Muscle of back (tissue), 11 donors: ENCODE data around the gene SCAI. TPM values are rescaled to one million over a fixed set of nuclear protein-coding genes. Genes with fewer than 3 reads are reported as not detected.
A peak's percentile ranks its signal among the peaks of the same experiment; 100 is the strongest.
"Not testable (repeated sequence)": the region's sequence is repeated elsewhere in the genome, so short reads cannot be mapped to it uniquely, and the experiment has no call there.

Experiments
- DNase-seq, 3 donors: peaks; one replicate each; pipeline versions ENCODE4 v3.0.0 to v3.0.0-alpha.2; 2013
- polyA plus RNA-seq, 10 donors: library from polyadenylated mRNA; unstranded; fragments of 120-200 nt; gene quantifications; one replicate each; pipeline ENCODE4 v1.2.1, GENCODE V29; 2013; ENCODE audit not compliant: insufficient read length in 10 of 10

Gene SCAI
- polyA plus RNA-seq, 10 donors, result 5.4 to 12.0 (median 8.9) TPM

DNA sequence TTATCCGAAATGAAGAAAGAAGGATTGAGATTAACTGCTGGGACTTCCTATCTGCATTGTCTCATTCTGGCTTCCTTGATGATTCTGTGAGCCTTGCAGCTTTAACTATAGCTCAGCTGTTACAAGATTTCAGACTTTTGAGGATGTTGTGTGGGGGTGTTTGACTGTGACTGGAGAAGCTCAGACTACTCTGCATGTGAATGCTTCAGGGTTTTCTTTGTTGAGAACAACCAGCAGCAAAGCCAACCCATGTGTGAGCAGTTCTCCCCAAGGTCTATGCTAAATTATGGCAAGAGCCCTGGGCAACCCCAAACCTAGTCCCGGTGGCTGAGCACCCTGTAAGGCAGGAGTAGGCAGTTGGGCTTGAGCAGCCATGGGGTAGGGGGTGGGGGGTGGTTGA lies 8.4 kb upstream of the SCAI start:
- no peak for DNase-seq

DNA sequence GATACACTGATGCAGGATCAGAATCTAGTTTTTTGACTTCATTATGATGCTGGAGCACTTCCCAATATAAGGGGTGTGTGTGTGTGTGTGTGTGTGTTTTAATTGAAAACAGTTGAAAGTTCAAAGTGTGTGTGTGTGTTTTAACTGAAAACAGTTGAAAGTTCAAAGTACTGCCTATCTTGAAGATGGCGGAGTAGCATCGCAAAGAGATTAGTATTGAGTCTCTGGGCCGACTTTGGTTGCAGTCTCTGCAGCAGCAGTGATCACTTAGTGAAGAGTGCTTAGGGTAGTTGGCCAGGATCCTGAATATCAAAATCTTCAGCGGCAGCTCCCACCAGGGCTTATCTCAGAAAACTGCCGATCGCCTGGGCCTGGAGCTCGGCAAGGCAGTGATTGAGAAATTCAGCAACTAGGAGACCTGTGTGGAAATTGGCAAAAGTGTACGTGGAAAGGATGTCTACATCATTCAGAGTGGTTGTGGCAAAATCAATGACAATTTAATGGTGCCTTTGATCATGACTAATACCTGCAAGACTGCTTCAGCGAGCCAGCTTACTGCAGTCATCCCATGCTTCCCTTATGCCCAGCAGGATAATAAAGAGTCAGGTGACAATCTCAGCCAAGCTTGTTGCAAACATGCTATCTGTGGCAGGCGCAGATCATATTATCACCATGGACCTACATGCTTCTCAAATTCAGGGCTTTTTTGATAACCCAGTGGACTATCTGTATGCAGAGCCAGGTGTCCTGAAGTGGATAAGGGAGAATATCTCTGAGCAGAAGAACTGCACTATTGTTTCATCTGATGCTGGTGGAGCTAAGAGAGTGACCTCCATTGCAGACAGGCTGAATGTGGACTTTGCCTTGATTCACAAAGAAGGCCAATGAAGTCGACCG lies 7.3 kb upstream of the SCAI start:
- no peak for DNase-seq

DNA sequence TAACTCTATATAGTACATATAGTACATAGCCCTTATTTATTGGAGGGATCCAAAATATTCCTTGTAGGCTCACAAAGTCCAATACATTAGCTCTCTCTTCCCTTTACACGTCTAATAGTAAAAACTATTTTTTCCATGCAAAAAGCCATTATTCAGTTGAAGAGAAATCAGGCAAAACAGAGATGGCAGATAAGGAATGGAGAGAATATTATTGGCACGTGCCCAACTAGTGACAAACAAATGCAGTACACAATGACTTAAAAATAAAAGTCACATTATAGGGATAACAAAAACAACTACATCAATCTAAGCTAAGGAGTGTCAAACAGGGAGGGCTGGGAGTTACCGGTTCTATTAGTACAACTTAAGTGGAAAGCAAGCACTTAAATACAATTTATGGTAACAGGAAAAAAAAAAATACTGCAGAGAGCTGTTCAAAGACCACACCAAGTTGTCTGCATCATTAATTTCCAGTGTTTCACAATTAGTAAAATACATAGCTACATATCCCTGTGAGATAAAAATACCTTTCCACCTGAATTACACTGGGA lies 4.1 kb upstream of the SCAI start:
- no peak for DNase-seq

DNA sequence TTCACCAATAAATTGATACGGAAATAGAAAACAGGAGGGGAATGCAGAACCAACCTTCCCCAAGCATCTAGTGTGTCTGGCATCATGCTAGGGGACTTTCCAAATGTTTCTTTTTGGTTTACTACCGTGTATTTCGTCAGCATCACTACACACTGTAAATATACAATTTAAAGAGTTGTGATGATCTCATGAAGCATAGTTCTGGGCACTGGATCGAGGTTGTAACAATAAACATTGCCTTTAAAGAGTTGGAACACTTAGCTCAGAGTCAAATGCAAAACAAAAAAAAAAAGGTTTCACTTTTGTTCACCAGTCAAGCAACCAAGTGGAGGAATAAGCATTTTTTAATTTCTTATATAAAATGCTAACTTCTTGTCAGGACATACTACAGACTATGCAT lies 2.9 kb upstream of the SCAI start:
- DNase-seq, result no peak

DNA sequence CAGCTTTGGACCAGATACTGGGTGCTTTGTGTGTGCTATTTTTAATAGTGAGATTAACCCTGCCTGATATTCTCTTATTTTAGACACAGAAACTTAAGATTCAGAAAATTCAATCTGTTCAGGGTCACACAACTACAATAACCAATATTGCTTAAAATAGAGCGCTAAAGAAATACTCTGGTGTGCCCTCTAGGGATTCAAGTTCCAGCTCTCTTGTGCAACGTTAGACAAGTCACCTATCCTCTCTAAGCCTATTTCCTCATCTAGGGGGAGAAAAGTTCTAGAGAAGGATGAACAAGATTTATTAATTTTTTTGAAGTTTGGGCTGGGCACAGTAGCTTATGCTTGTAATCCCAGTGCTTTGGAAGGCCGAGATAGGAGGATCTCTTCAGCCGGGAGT lies 2.1 kb upstream of the SCAI start:
- DNase-seq, result no peak

DNA sequence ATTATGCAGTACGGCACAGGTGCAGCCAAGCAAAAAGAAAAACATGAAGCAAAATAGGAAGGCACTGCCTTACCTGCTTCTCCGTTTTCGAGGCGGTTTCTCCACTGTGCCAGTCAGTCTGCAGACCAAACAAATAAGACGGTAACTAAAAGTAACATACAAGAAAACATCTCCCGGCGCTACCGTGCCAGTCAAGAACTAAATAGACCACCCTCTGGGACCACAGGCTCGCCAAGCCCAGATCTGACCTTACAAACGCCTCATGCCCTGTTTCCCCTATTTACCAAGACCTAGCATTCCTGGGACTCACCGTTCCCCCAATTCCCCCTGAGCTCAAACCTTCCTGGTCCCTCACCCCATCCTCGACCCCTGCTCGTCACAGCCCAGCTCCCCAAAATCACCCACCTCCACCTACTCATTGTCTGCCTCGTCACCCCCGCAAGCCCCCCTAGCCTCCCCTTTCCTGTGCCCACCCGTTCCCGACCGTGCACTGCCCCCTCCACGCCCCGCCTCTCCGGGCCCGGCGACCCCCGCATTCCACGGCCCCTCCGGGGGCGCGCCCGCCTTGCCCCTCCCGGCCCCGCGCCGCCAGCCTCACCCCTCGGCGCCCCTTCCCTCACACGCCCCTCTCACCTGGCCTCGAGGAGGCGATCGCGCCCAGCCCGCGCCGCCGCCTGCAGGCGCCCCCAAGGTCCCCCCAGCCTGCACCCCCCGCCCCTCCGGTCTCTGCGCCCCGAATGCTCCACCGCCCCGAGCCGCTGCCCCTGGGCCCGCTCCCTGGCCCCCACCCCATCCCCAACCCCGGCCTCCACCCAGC lies 560 bp downstream of the SCAI start:
- peak in 1 of 3 donors; percentile 20 for DNase-seq

DNA sequence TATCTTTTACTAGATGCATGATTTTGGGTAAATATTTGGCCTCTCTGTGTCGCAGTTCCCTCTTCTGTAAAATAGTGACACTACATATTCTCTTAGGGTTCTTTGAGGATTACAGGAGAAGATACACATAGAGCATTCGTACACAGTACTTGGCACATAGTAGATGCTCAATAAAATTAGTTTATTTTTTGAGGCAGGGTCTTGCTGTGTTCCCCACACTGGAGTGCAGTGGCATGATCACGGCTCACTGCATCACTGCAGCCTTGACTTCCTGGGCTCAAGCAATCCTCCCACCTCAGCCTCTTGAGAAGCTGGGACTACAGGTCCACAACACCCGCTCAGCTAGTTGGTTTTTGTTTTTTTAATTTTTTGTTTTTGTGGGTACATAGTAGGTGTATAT lies 1.6 kb downstream of the SCAI start:
- DNase-seq, result no peak

DNA sequence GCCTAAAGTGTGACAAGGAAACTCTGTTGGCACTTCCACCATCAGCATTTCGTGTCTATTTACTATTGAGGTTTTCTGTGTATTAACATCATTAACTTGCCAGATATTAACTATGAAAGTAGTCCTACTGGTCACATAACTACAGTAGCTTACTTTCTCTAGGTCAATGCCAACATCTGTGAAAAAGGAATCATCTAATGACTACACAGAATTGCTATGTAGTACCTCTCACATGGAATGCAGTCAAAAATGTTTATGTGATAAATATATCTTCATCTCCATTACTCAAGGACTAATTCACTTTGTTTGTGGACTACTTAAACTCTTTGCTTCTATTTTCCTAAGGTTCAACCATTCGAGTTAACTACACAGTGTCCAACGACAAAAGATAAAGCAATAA lies 2.1 kb downstream of the SCAI start:
- DNase-seq, result no peak

DNA sequence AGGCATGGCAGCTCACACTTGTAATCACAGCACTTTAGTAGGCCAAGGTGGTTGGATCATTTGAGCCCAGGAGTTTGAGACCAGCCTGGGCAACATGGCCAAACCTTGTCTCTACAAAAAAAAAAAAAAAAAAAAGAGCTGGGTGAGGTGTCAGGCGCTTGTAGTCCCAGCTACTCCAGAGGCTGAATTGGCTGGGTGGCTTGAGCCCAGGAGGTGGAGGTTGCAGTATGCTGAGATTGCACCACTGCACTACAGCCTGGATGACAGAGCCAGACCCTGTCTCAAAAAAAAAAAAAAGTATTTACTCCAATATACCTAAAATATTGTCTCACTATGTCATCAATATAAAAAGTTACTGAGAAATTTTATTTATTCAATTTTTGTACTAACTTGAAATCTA lies 2.8 kb downstream of the SCAI start:
- DNase-seq, result no peak

DNA sequence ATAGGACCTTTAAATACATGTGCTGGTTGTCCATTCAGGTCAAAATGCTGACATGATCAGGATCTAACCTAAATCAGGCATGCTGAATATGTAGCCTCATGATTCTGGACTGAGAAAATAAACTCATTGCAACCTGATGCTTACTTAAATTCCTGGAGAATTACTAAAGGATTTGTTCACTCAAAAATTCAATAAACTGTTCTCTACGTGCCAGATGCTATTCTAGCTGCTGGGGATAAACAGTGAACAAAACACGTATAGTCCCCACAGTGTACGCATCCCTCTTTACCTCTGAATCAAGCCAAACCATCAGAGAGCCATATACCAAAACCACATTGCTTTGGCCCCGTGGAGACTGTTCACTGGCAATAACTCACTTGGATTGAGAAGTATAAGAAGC lies 6.1 kb downstream of the SCAI start:
- DNase-seq, result peak in 2 of 3 donors; percentile 45 to 59

DNA sequence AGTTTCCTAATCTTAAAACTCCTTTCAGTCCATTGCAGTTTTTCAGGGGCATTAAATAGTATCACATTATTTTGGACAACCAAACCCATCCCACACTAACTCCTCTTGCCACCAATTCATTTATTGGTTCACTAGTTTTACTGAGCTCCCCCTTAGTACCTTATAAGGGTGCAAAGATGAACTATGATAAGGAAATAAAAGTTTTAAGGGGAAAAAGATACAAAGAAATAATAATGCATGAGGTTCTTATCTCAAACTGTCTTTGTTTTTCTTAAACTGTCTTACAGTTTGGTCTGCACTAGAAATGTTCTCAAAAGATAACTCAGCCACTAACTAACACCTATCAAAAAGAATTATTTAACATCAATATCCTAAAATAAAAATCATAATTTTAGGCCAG lies 8.4 kb downstream of the SCAI start:
- DNase-seq, result no peak

DNA sequence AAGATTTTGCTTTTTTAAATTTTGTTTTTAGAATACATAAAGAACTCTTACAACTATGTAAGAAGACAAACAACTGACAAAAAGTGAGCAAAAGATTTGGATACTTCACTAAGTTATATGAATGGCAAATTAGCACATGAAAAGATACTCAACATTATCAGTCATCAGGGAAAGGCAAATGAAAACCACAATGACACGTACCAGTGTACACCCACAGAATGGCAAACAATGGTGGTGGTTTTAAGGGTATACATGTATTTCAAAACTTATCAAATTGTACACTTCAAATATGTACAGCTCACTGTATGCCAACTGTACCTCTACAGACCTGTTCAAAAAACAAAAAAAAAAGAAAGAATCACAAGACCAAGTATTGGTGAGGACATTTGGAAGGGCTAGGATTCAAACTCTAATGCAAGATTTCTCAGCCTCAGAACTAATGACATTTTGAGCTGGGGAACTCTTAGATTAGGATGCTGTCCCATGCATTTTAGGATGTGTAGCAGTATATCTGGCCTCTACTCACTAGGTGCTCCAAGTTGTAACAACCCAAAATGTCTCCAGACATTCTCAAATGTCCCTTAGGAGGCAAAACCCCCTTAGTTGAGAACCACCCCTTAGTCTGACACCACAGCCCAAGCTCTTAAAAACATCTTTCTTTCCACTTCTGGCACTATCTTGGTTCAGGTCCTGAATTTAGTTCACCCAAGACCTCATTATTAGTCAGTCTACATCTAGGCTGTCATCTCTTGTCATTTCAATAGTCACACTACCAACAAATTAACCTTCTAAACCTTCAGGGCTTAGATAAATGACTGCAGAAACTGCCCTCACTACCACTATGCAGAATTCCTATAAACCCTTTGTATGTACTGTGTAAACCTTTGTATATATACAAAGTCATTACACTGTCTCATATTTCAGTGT lies 9.7 kb downstream of the SCAI start:
- no peak for DNase-seq

DNA sequence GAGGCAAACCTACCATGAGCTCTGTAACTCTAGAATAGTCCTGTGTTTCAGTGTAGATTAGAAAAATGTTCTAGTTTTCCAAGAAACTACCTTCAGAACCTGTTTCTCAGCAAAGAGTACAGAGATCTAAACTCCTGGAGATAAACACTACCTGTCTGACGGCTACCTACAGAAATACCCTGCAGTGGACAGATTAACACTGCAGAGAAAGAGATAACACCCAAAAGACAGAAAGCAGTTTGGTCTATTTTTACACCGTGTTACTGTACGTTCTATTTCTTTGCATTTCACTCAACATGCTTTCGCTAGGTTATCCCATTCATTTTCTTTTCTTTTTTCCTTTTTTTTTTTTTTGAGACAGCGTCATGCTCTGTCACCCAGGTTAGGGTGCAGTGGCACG lies 11.6 kb downstream of the SCAI start:
- no peak for DNase-seq

DNA sequence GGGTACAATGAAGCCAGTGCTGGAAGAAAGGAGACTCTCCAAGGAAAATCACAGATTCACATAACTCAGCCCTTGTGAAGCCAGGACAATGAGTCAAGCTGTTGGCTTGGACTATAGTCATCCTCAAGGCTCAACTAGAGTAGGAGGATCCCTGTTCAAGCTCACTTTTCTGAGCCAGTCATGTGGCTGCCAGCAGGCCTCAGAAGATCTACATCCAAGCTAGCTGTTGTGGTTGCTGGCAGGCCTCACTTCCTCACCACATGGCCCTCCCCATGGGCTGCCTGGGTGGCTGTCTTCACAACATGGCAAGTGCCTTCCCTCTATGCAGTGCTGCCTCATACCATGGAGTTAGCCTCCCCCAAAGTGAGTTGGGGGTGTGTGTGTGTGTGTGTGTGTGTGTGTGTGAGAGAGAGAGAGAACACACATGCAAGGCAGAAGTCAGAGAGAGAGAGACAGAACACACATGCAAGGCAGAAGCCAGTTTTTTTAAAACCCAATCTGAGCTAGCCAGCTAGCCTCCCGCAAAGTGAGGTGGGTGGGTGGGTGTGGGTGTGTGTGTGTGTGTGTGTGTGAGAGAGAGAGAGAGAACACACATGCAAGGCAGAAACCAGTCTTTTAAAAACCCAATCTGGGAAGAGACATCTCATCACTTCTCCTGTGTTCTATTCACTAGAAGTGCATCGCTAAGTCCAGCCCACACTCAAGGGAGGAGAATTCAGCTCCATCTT lies 17.1 kb downstream of the SCAI start:
- peak; percentile 86 to 97 (median 95) for DNase-seq

DNA sequence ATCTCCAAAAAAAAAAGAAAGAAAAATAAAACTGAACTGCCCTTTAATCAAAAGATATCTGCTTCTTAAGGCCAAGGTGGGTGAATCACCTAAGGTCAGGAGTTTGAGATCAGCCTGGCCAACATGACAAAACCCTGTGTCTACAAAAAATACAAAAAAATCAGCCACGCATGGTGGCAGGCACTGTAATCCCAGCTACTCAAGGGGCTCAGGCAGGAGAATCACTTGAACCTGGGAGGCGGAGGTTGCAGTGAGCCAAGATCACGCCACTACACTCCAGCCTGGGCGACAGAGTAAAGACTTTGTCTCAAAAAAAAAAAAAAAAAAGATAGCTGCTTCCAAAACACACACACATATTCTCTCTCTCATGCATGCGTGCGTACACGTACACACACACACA lies 17.8 kb downstream of the SCAI start:
- DNase-seq, result no peak

DNA sequence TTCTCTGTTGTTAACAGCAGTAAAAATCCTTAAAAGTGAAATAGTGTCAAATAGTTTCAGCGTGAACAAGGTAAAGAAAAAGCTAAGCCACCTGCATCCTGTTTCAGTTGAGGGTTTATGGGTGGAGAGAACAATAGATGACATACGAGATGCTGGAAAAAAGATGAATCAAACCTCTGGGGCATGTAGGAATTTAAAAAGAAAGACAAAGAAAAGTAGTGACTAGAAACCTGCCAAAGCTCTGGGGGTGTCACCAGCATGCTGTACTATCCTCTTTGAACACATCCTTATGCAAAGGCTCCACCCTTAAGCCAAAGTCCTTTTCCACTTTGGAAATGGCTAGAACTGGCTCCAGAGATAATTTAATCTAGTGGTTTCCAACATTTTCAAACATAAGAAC lies 22.2 kb downstream of the SCAI start:
- peak in 1 of 3 donors; percentile 26 for DNase-seq

DNA sequence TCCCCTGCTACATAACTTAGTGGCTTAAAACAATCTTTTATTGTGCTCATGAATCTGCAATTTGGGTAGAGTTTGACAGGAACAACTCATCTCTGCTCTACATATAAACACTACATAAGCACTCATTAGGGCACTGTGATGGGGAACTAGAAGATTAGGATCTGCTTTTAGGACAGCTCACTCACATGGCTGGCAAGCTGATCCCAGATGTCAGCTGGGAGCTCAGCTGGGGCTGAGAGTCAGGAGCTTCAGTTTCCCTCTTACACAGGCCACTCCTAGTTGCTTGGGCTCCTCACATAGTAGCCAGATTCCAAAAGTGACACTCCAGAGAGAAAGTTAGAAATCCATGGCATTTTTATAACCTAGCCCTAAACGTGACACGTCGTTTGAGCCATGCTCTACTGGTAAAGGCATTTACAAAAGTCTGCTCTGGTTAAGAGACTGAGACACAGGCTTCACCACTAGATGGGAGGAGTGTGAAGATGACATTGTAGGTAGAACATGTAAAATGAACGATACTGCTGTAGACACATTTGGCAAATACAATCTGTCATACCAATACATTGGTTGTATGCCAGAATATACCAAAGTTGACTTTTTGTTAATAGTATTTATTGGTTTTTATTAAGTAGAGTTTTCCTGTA lies 23.6 kb downstream of the SCAI start:
- DNase-seq, result peak in 2 of 3 donors; percentile 27 to 50

DNA sequence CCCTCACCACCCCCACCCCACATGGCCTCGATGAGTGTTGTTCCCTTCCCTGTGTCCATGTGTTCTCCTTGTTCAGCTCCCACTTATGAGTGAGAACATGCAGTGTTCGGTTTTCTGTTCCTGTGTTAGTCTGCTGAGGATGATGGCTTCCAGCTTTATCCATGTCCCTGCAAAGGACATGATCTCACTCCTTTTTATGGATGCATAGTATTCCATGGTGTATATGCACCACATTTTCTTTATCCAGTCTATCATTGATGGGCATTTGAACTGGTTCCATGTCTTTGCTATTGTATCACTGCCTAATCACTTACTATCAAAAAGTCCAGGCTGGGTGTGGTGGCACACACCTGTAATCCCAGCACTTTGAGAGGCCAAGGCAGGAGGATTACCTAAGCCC lies 24.6 kb downstream of the SCAI start:
- not testable (repeated sequence) for DNase-seq

DNA sequence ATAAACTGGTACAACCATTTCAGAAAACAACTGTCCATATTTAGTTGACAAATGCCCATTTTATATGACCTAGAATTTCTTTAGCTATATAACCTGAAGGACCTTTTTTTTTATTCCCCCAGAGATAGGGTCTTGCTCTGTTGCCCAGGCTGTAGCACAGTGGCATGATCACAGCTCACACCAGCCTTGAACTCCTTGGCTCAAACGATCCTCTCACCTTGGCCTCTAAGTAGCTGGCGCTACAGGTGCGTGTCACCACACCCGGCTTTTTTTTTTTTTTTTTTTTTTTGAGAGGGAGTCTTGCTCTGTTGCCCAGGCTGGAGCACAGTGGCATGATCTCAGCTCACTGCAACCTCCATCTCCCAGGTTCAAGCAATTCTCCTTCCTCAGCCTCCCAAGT lies 28.8 kb downstream of the SCAI start:
- DNase-seq, result not testable (repeated sequence)

DNA sequence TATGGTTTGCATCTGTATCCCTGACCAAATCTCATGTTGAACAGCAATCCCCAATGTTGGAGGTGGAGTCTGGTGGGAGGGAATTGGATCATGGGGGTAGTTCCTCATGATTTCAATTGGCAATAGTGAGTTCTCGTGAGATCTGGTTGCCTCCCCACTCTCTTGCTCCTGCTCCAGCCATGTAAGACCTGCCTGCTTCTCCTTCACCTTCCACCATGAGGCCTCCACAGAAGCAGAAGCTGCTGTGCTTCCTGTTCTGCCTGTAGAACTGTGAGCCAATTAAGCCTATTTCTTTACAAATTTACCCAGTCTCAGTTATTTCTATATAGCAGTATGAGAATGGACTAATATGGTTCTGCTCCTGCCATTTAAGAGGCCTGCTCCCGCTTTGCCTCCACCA lies 32.9 kb downstream of the SCAI start:
- DNase-seq, result no peak
